HG03139 (cell line): ENCODE data around the gene TSGA10IP.

ENCODE experiments used
- ATAC-seq: cut with Tn5 transposase; IDR thresholded peaks from one replicate; pipeline ENCODE4 v1.9.1; 2021; ENCODE audit not compliant: unreplicated experiment

TSGA10IP gene

GRCh38 chr11:66003291-66003690, 58.0 kb downstream of the TSGA10IP start:
- ATAC-seq: no peak

GRCh38 chr11:66004186-66004585, 58.9 kb downstream of the TSGA10IP start:
- ATAC-seq: no peak

- ATAC-seq: no peak
Observed at GRCh38 chr11:66006134-66006890, 61.0 kb downstream of the TSGA10IP start.

- no peak for ATAC-seq
Observed at GRCh38 chr11:66006891-66007176, 61.6 kb downstream of the TSGA10IP start.

GRCh38 chr11:66007201-66007634, 61.9 kb downstream of the TSGA10IP start:
- ATAC-seq: no peak

GRCh38 chr11:66008095-66008467, 62.8 kb downstream of the TSGA10IP start:
- no peak for ATAC-seq

- no peak for ATAC-seq
Observed at GRCh38 chr11:66008468-66009101, 63.3 kb downstream of the TSGA10IP start.
